Measurements from ENCODE around the gene ATIC. TPM values are rescaled to one million over a fixed set of nuclear protein-coding genes. Genes with fewer than 3 reads are reported as not detected.
"Not testable (repeated sequence)": the region's sequence is repeated elsewhere in the genome, so short reads cannot be mapped to it uniquely, and the experiment has no call there.

Gene ATIC
- total and polyA plus RNA-seq, 2 donors = 40.7 to 106 TPM

- no peak for DNase-seq (ENCODE audit: low read depth in 6 of 9, low spot score in 9 of 9)
- no peaks in the 10 kb centered on the region for H3K27me3 ChIP-seq (ENCODE audit: control insufficient read depth in 2 of 2, insufficient read depth in 1 of 2, low read length in 1 of 2)
- no peak overlapping the region for H3K27ac ChIP-seq (ENCODE audit: low read depth in 1 of 2, low read length in 1 of 2)
- no peak overlapping the region for H3K4me3 ChIP-seq (ENCODE audit: low read length in 2 of 2)
- no peaks in the 10 kb centered on the region for H3K4me1 ChIP-seq (ENCODE audit: control insufficient read depth in 2 of 2, insufficient read depth in 2 of 2, low read length in 2 of 2)
- WGBS = 98% methylated on average over 7 of the region's 7 CpGs
- no peaks in the 10 kb centered on the region for H3K9me3 ChIP-seq (ENCODE audit: control insufficient read depth in 2 of 2, insufficient read depth in 1 of 2, low read length in 1 of 2)
- peaks cover 9 to 17% of the 10 kb centered on the region in 2 donors for H3K36me3 ChIP-seq (ENCODE audit: control insufficient read depth in 2 of 2, insufficient read depth in 2 of 2, low read length in 1 of 2)
Observed at GRCh38 chr2:215355801-215356200, 43.9 kb downstream of the ATIC start.

- H3K36me3 ChIP-seq (ENCODE audit: control insufficient read depth in 2 of 2, insufficient read depth in 2 of 2, low read length in 1 of 2) = peaks cover 5 to 14% of the 10 kb centered on the region in 2 donors
- DNase-seq (ENCODE audit: low read depth in 6 of 9, low spot score in 9 of 9) = no peak
- H3K9me3 ChIP-seq (ENCODE audit: control insufficient read depth in 2 of 2, insufficient read depth in 1 of 2, low read length in 1 of 2) = no peaks in the 10 kb centered on the region
- WGBS = 98% methylated on average over 7 of the region's 7 CpGs
- H3K27ac ChIP-seq (ENCODE audit: low read depth in 1 of 2, low read length in 1 of 2) = no peak overlapping the region
- no peaks in the 10 kb centered on the region for H3K27me3 ChIP-seq (ENCODE audit: control insufficient read depth in 2 of 2, insufficient read depth in 1 of 2, low read length in 1 of 2)
- no peak overlapping the region for H3K4me3 ChIP-seq (ENCODE audit: low read length in 2 of 2)
- no peaks in the 10 kb centered on the region for H3K4me1 ChIP-seq (ENCODE audit: control insufficient read depth in 2 of 2, insufficient read depth in 2 of 2, low read length in 2 of 2)
Observed at GRCh38 chr2:215356334-215356947, 44.6 kb downstream of the ATIC start.

GRCh38 chr2:215356948-215357461 lies 45.1 kb downstream of the ATIC start:
- no peak for DNase-seq (ENCODE audit: low read depth in 6 of 9, low spot score in 9 of 9)
- Histone ChIP-seq H3K27me3 (ENCODE audit: control insufficient read depth in 2 of 2, insufficient read depth in 1 of 2, low read length in 1 of 2) (no peaks in the 10 kb centered on the region), H3K4me1 (ENCODE audit: control insufficient read depth in 2 of 2, insufficient read depth in 2 of 2, low read length in 2 of 2) (no peaks in the 10 kb centered on the region), H3K9me3 (ENCODE audit: control insufficient read depth in 2 of 2, insufficient read depth in 1 of 2, low read length in 1 of 2) (no peaks in the 10 kb centered on the region), H3K36me3 (ENCODE audit: control insufficient read depth in 2 of 2, insufficient read depth in 2 of 2, low read length in 1 of 2) (peaks cover 5 to 11% of the 10 kb centered on the region in 2 donors), H3K4me3 (ENCODE audit: low read length in 2 of 2) (no peak overlapping the region), H3K27ac (ENCODE audit: low read depth in 1 of 2, low read length in 1 of 2) (no peak overlapping the region)
- 95% methylated on average over 9 of the region's 9 CpGs for WGBS

GRCh38 chr2:215357660-215358059 lies 45.8 kb downstream of the ATIC start:
- Histone ChIP-seq H3K4me1 (ENCODE audit: control insufficient read depth in 2 of 2, insufficient read depth in 2 of 2, low read length in 2 of 2) (no peaks in the 10 kb centered on the region), H3K27me3 (ENCODE audit: control insufficient read depth in 2 of 2, insufficient read depth in 1 of 2, low read length in 1 of 2) (no peaks in the 10 kb centered on the region), H3K4me3 (ENCODE audit: low read length in 2 of 2) (no peak overlapping the region), H3K36me3 (ENCODE audit: control insufficient read depth in 2 of 2, insufficient read depth in 2 of 2, low read length in 1 of 2) (peaks cover 5 to 11% of the 10 kb centered on the region in 2 donors), H3K27ac (ENCODE audit: low read depth in 1 of 2, low read length in 1 of 2) (no peak overlapping the region), H3K9me3 (ENCODE audit: control insufficient read depth in 2 of 2, insufficient read depth in 1 of 2, low read length in 1 of 2) (no peaks in the 10 kb centered on the region)
- WGBS = 98% methylated on average over 3 of the region's 3 CpGs
- no peak for DNase-seq (ENCODE audit: low read depth in 6 of 9, low spot score in 9 of 9)

- Histone ChIP-seq H3K36me3 (ENCODE audit: control insufficient read depth in 2 of 2, insufficient read depth in 2 of 2, low read length in 1 of 2) (peaks cover 5 to 14% of the 10 kb centered on the region in 2 donors), H3K27me3 (ENCODE audit: control insufficient read depth in 2 of 2, insufficient read depth in 1 of 2, low read length in 1 of 2) (no peaks in the 10 kb centered on the region), H3K4me3 (ENCODE audit: low read length in 2 of 2) (no peak overlapping the region), H3K4me1 (ENCODE audit: control insufficient read depth in 2 of 2, insufficient read depth in 2 of 2, low read length in 2 of 2) (no peaks in the 10 kb centered on the region), H3K9me3 (ENCODE audit: control insufficient read depth in 2 of 2, insufficient read depth in 1 of 2, low read length in 1 of 2) (no peaks in the 10 kb centered on the region), H3K27ac (ENCODE audit: low read depth in 1 of 2, low read length in 1 of 2) (no peak overlapping the region)
- 99% methylated on average over 4 of the region's 4 CpGs for WGBS
- no peak for DNase-seq (ENCODE audit: low read depth in 6 of 9, low spot score in 9 of 9)
Observed at GRCh38 chr2:215358312-215358845, 46.5 kb downstream of the ATIC start.

- DNase-seq (ENCODE audit: low read depth in 6 of 9, low spot score in 9 of 9) = no peak
- Histone ChIP-seq H3K27me3 (ENCODE audit: control insufficient read depth in 2 of 2, insufficient read depth in 1 of 2, low read length in 1 of 2) (no peaks in the 10 kb centered on the region), H3K4me3 (ENCODE audit: low read length in 2 of 2) (no peak overlapping the region), H3K36me3 (ENCODE audit: control insufficient read depth in 2 of 2, insufficient read depth in 2 of 2, low read length in 1 of 2) (peaks cover 5 to 17% of the 10 kb centered on the region in 2 donors), H3K27ac (ENCODE audit: low read depth in 1 of 2, low read length in 1 of 2) (no peak overlapping the region), H3K9me3 (ENCODE audit: control insufficient read depth in 2 of 2, insufficient read depth in 1 of 2, low read length in 1 of 2) (no peaks in the 10 kb centered on the region), H3K4me1 (ENCODE audit: control insufficient read depth in 2 of 2, insufficient read depth in 2 of 2, low read length in 2 of 2) (no peaks in the 10 kb centered on the region)
- WGBS = 98% methylated on average over 15 of the region's 15 CpGs
Observed at GRCh38 chr2:215358891-215359575, 47.2 kb downstream of the ATIC start.

GRCh38 chr2:215359576-215359922 lies 47.7 kb downstream of the ATIC start:
- Histone ChIP-seq H3K27ac (ENCODE audit: low read depth in 1 of 2, low read length in 1 of 2) (no peak overlapping the region), H3K9me3 (ENCODE audit: control insufficient read depth in 2 of 2, insufficient read depth in 1 of 2, low read length in 1 of 2) (no peaks in the 10 kb centered on the region), H3K27me3 (ENCODE audit: control insufficient read depth in 2 of 2, insufficient read depth in 1 of 2, low read length in 1 of 2) (no peaks in the 10 kb centered on the region), H3K4me1 (ENCODE audit: control insufficient read depth in 2 of 2, insufficient read depth in 2 of 2, low read length in 2 of 2) (no peaks in the 10 kb centered on the region), H3K4me3 (ENCODE audit: low read length in 2 of 2) (no peak overlapping the region), H3K36me3 (ENCODE audit: control insufficient read depth in 2 of 2, insufficient read depth in 2 of 2, low read length in 1 of 2) (peaks cover 5 to 22% of the 10 kb centered on the region in 2 donors)
- 99% methylated on average over 1 of the region's 1 CpG for WGBS
- no peak for DNase-seq (ENCODE audit: low read depth in 6 of 9, low spot score in 9 of 9)

GRCh38 chr2:215360059-215360458 lies 48.2 kb downstream of the ATIC start:
- WGBS = 98% methylated on average over 3 of the region's 3 CpGs
- not testable (repeated sequence) for H3K27me3 ChIP-seq (ENCODE audit: control insufficient read depth in 2 of 2, insufficient read depth in 1 of 2, low read length in 1 of 2); H3K4me1 ChIP-seq (ENCODE audit: control insufficient read depth in 2 of 2, insufficient read depth in 2 of 2, low read length in 2 of 2); H3K27ac ChIP-seq (ENCODE audit: low read depth in 1 of 2, low read length in 1 of 2); H3K9me3 ChIP-seq (ENCODE audit: control insufficient read depth in 2 of 2, insufficient read depth in 1 of 2, low read length in 1 of 2); H3K4me3 ChIP-seq (ENCODE audit: low read length in 2 of 2); DNase-seq (ENCODE audit: low read depth in 6 of 9, low spot score in 9 of 9)
- H3K36me3 ChIP-seq (ENCODE audit: control insufficient read depth in 2 of 2, insufficient read depth in 2 of 2, low read length in 1 of 2) = peaks cover 4 to 24% of the 10 kb centered on the region in 2 donors

- Histone ChIP-seq H3K9me3 (ENCODE audit: control insufficient read depth in 2 of 2, insufficient read depth in 1 of 2, low read length in 1 of 2) (no peaks in the 10 kb centered on the region), H3K4me3 (ENCODE audit: low read length in 2 of 2) (no peak overlapping the region), H3K27ac (ENCODE audit: low read depth in 1 of 2, low read length in 1 of 2) (no peak overlapping the region), H3K27me3 (ENCODE audit: control insufficient read depth in 2 of 2, insufficient read depth in 1 of 2, low read length in 1 of 2) (no peaks in the 10 kb centered on the region), H3K4me1 (ENCODE audit: control insufficient read depth in 2 of 2, insufficient read depth in 2 of 2, low read length in 2 of 2) (no peaks in the 10 kb centered on the region), H3K36me3 (ENCODE audit: control insufficient read depth in 2 of 2, insufficient read depth in 2 of 2, low read length in 1 of 2) (peaks cover 0 to 20% of the 10 kb centered on the region in 2 donors)
- no peak for DNase-seq (ENCODE audit: low read depth in 6 of 9, low spot score in 9 of 9)
- WGBS = 99% methylated on average over 2 of the region's 2 CpGs
Observed at GRCh38 chr2:215360596-215360995, 48.7 kb downstream of the ATIC start.

Measured in thymus (tissue), 11 donors.